IMR-90 (cell line): ENCODE measurements around the gene PTPRU. TPM values are rescaled to one million over a fixed set of nuclear protein-coding genes. Genes with fewer than 3 reads are reported as not detected.

Experiments
- ATAC-seq: fragments of 200-7000 bp; cut with Tn5 transposase; 2 replicates; pipeline ENCODE4 v1.9.1; 2020; ENCODE audit warnings: low read depth, mild to moderate bottlenecking, moderate library complexity
- BruUV-seq: library from RNA; stranded (reverse); fragments of 400-500 nt; replicated peaks from 2 replicates; lab custom pipeline; 2021; lab: Mats Ljungman, UMichigan
- CTCF ChIA-PET: fragments of 300-600 bp; formaldehyde crosslinking; extraction: SDS; loops from one replicate; lab custom pipeline; 2021; ENCODE audit warnings: antibody characterized with exemption; lab: Yijun Ruan, JAX
- POLR2A ChIA-PET: fragments of 300-600 bp; sonication (Branson Sonifier 250); formaldehyde crosslinking; loops from one replicate; lab custom pipeline; 2022; ENCODE audit warnings: antibody characterized with exemption; ENCODE audit not compliant: unreplicated experiment; lab: Charles Lee
- DNase-seq: peaks from one replicate; pipeline ENCODE4 v3.0.0; 2013
- H2AFZ ChIP-seq: replicated peaks from 2 replicates; pipeline ENCODE3; 2013; ENCODE audit warnings: low read length, mild to moderate bottlenecking; ENCODE audit not compliant: poor library complexity
- H2AK5ac ChIP-seq: 2 replicates; pipeline ENCODE4 v1.6.1; 2013; ENCODE audit warnings: low read depth, low read length, inconsistent platforms
- H2AK9ac ChIP-seq: replicated peaks from 2 replicates; pipeline ENCODE3; 2013; ENCODE audit warnings: mild to moderate bottlenecking, low read depth, low read length, moderate library complexity; ENCODE audit not compliant: poor library complexity
- H2BK120ac ChIP-seq: 2 replicates; pipeline ENCODE4 v1.6.1; 2013; ENCODE audit warnings: low read depth, low read length, inconsistent platforms
- H2BK15ac ChIP-seq: 3 replicates; pipeline ENCODE4 v1.6.1; 2013; ENCODE audit warnings: low read depth, low read length, inconsistent platforms
- H2BK20ac ChIP-seq: 2 replicates; pipeline ENCODE4 v1.6.1; 2013; ENCODE audit warnings: low read depth, mild to moderate bottlenecking, inconsistent platforms, low read length, moderate library complexity
- H2BK5ac ChIP-seq: 2 replicates; pipeline ENCODE4 v1.6.1; 2013; ENCODE audit warnings: mild to moderate bottlenecking, low read depth, low read length, inconsistent platforms; ENCODE audit not compliant: poor library complexity, severe bottlenecking
- H3K14ac ChIP-seq: replicated peaks from 2 replicates; pipeline ENCODE4 v1.6.1; 2013; ENCODE audit warnings: low read depth, low read length, inconsistent platforms
- H3K18ac ChIP-seq: 2 replicates; pipeline ENCODE4 v1.6.1; 2013; ENCODE audit warnings: low read depth, low read length, control low read depth
- H3K23ac ChIP-seq: 2 replicates; pipeline ENCODE4 v1.6.1; 2013; ENCODE audit warnings: low read depth, low read length, inconsistent platforms
- H3K27ac ChIP-seq: 2 replicates; pipeline ENCODE4 v1.5.1; 2013; ENCODE audit warnings: mild to moderate bottlenecking, control low read depth, low read length; ENCODE audit not compliant: insufficient read depth
- H3K27me3 ChIP-seq: 2 replicates; pipeline ENCODE4 v1.6.1; 2013; ENCODE audit warnings: low read length; ENCODE audit not compliant: control insufficient read depth, insufficient read depth
- H3K36me3 ChIP-seq: 2 replicates; pipeline ENCODE4 v1.6.1; 2013; ENCODE audit warnings: low read length, mixed read lengths; ENCODE audit not compliant: control insufficient read depth, insufficient read depth
- H3K4ac ChIP-seq: 2 replicates; pipeline ENCODE4 v1.6.1; 2013; ENCODE audit warnings: low read depth, low read length, inconsistent platforms
- H3K4me1 ChIP-seq: 2 replicates; pipeline ENCODE4 v1.6.1; 2013; ENCODE audit warnings: low read length, mixed read lengths; ENCODE audit not compliant: control insufficient read depth, insufficient read depth
- H3K4me2 ChIP-seq: 2 replicates; pipeline ENCODE4 v1.6.1; 2013; ENCODE audit warnings: low read depth, mild to moderate bottlenecking, control low read depth, low read length, moderate library complexity
- H3K4me3 ChIP-seq: 2 replicates; pipeline ENCODE4 v1.5.1; 2013; ENCODE audit warnings: low read depth, mild to moderate bottlenecking, control low read depth, low read length, moderate library complexity; ENCODE audit not compliant: insufficient read depth
- H3K56ac ChIP-seq: 2 replicates; pipeline ENCODE4 v1.6.1; 2013; ENCODE audit warnings: low read length, inconsistent platforms; ENCODE audit not compliant: insufficient read depth; ENCODE audit errors: extremely low read depth
- H3K79me1 ChIP-seq, 2 experiments: 2 replicates each; pipeline ENCODE4 v1.6.1; 2013; ENCODE audit warnings: low read length in 2 of 2, inconsistent platforms in 1 of 2, low read depth in 1 of 2
- H3K9ac ChIP-seq: 2 replicates; pipeline ENCODE4 v1.6.1; 2013; ENCODE audit warnings: low read depth, low read length, control low read depth
- H3K9me1 ChIP-seq: 2 replicates; pipeline ENCODE4 v1.6.1; 2013; ENCODE audit warnings: low read length, inconsistent platforms; ENCODE audit not compliant: insufficient read depth
- H3K9me3 ChIP-seq: 2 replicates; pipeline ENCODE4 v1.6.1; 2013; ENCODE audit warnings: low read length; ENCODE audit not compliant: control insufficient read depth, insufficient read depth
- H4K20me1 ChIP-seq: 2 replicates; pipeline ENCODE4 v1.6.1; 2013; ENCODE audit warnings: low read length, inconsistent platforms; ENCODE audit not compliant: insufficient read depth
- H4K5ac ChIP-seq: 2 replicates; pipeline ENCODE4 v1.6.1; 2013; ENCODE audit warnings: mild to moderate bottlenecking, low read depth, low read length, control low read depth
- H4K8ac ChIP-seq, 2 experiments: 2 replicates each; pipeline ENCODE4 v1.6.1; 2013; ENCODE audit warnings: low read depth in 2 of 2, low read length in 2 of 2, control low read depth in 1 of 2, inconsistent platforms in 1 of 2
- H4K91ac ChIP-seq: 2 replicates; pipeline ENCODE4 v1.6.1; 2013; ENCODE audit warnings: low read depth, low read length, inconsistent platforms; ENCODE audit not compliant: insufficient read depth
- BHLHE40 ChIP-seq: fragments of 150-350 bp; IDR thresholded peaks from 2 replicates; pipeline ENCODE4 v1.6.1; 2016; ENCODE audit warnings: mild to moderate bottlenecking, low read depth, low read length
- CEBPB ChIP-seq: IDR thresholded peaks from 2 replicates; pipeline ENCODE4 v1.6.1; 2012; ENCODE audit warnings: low read depth, low read length, improper control_type of control experiment
- CHD1 ChIP-seq: IDR thresholded peaks from 2 replicates; pipeline ENCODE4 v1.6.1; 2012; ENCODE audit warnings: low read depth, low read length, improper control_type of control experiment
- MAFK ChIP-seq: IDR thresholded peaks from 2 replicates; pipeline ENCODE4 v1.6.1; 2012; ENCODE audit warnings: low read depth, low read length, improper control_type of control experiment
- MXI1 ChIP-seq: IDR thresholded peaks from 2 replicates; pipeline ENCODE4 v1.6.1; 2012; ENCODE audit warnings: low read depth, mild to moderate bottlenecking, low read length, moderate library complexity, borderline replicate concordance
- SMC3 ChIP-seq: fragments of 150-350 bp; IDR thresholded peaks from 2 replicates; pipeline ENCODE4 v1.6.1; 2016; ENCODE audit warnings: low read depth, mild to moderate bottlenecking, antibody characterized with exemption, low read length, moderate library complexity
- WGBS, 2 experiments: methylation state at CpG; one replicate each; pipeline versions ENCODE4 v1.1.5 to v1.1.7; 2013; ENCODE audit warnings: missing lambda C conversion rate in 2 of 2; ENCODE audit not compliant: insufficient read length in 1 of 2; ENCODE audit errors: extremely low coverage in 2 of 2; 5-methylcytosine and 5-hydroxymethylcytosine counted together
- dilution Hi-C: fragments of 300-500 bp; cut with HindIII; formaldehyde crosslinking; loops from one replicate; pipeline ENCODE4 v1.14.3; 2018; ENCODE audit warnings: low sequenced_read_pairs; ENCODE audit not compliant: unreplicated experiment
- in situ Hi-C: fragments of 300-500 bp; cut with MboI; formaldehyde crosslinking; loops from 3 replicates; pipeline ENCODE4 v1.14.3; 2019; ENCODE audit warnings: low sequenced_read_pairs, inconsistent platforms, mixed read lengths
- intact Hi-C: fragments of 100-400 bp; cut with micrococcal nuclease; formaldehyde crosslinking; loops from 2 replicates; pipeline ENCODE4 v1.10.0; 2022
- polyA plus RNA-seq, 3 experiments: library from polyadenylated mRNA; depleted of rRNA; stranded (reverse); fragments of >200 nt; gene quantifications; 2 replicates each; pipeline ENCODE4 v1.2.3, GENCODE V29; 2012; ENCODE audit warnings: low replicate concordance in 1 of 3
- total RNA-seq: library from RNA; depleted of rRNA; stranded (reverse); fragments of >200 nt; gene quantifications from 2 replicates; pipeline ENCODE4 v1.2.3, GENCODE V29; 2012
- TF ChIP-seq, protein P1 (sequence below): conservative IDR thresholded peaks from 2 replicates; pipeline ENCODE4 v1.5.1; 2012; ENCODE audit warnings: mild to moderate bottlenecking, low read depth, low read length, improper control_type of control experiment

The PTPRU gene
- total and polyA plus RNA-seq, 2 of the 4 experiments (the other 2 are of a cell fraction) = 7.0 to 10.7 TPM

DNA sequence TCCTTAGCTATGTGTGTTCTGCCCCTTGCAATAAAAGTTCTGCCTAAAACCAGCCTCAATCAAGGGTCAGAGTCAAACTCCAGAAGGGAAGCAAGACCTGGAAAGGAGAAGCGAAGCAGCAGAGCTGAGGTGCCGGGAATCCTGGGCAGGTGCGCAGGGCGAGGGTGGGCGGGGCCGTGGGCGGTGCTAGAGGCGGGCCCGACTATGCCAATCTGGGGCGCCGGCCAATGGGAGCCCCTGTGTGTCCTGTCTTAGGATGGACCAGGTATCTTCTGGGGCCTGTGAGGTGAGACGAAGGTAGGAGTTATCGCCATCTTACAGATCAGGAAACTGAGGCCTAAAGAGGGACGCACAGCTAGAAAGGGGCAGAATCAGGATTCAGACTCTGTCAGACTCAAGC, 120.3 kb downstream of the PTPRU start:
- Histone ChIP-seq H3K79me1 (no peaks in the 10 kb centered on the region), H4K20me1 (no peaks in the 10 kb centered on the region), H4K5ac (no peak overlapping the region), H2AK5ac (no peak overlapping the region), H3K4ac (no peak overlapping the region), H3K14ac (no peak overlapping the region), H4K91ac (no peak overlapping the region), H3K4me2 (no peak overlapping the region), H3K27ac (no peak overlapping the region), H3K27me3 (peaks cover 20% of the 10 kb centered on the region), H3K9me3 (no peaks in the 10 kb centered on the region), H3K23ac (no peak overlapping the region), H3K9ac (no peak overlapping the region), H2BK15ac (no peak overlapping the region), H3K4me1 (no peaks in the 10 kb centered on the region), H3K56ac (no peak overlapping the region), H3K4me3 (no peak overlapping the region), H3K36me3 (no peaks in the 10 kb centered on the region), H3K9me1 (no peaks in the 10 kb centered on the region), H2BK20ac (no peak overlapping the region), H2AK9ac (no peak overlapping the region), H2BK120ac (no peak overlapping the region), H3K18ac (no peak overlapping the region), H2BK5ac (no peak overlapping the region), H2AFZ (no peak overlapping the region), H4K8ac (no peak overlapping the region)
- BruUV-seq = no TSS peak
- intact Hi-C loops = no loop called here
- TF ChIP-seq CHD1 (no peak), MAFK (no peak), BHLHE40 (no peak), MXI1 (no peak), CEBPB (no peak), SMC3 (no peak)
- TF ChIP-seq, protein P1, sequence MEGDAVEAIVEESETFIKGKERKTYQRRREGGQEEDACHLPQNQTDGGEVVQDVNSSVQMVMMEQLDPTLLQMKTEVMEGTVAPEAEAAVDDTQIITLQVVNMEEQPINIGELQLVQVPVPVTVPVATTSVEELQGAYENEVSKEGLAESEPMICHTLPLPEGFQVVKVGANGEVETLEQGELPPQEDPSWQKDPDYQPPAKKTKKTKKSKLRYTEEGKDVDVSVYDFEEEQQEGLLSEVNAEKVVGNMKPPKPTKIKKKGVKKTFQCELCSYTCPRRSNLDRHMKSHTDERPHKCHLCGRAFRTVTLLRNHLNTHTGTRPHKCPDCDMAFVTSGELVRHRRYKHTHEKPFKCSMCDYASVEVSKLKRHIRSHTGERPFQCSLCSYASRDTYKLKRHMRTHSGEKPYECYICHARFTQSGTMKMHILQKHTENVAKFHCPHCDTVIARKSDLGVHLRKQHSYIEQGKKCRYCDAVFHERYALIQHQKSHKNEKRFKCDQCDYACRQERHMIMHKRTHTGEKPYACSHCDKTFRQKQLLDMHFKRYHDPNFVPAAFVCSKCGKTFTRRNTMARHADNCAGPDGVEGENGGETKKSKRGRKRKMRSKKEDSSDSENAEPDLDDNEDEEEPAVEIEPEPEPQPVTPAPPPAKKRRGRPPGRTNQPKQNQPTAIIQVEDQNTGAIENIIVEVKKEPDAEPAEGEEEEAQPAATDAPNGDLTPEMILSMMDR = no peak
- POLR2A ChIA-PET = no interaction called here
- dilution Hi-C loops = no loop called here
- CTCF ChIA-PET = no interaction called here
- 49% methylated on average over 6 of the region's 14 CpGs; no CpG with 5 or more reads in 1 of the 2 experiments for WGBS, 2 experiments
- in situ Hi-C loops = no loop called here
- DNase-seq (no peak), ATAC-seq (no peak)
